Measurements from ENCODE around the gene TNFAIP8. TPM values are rescaled to one million over a fixed set of nuclear protein-coding genes. Genes with fewer than 3 reads are reported as not detected.
"Not testable (repeated sequence)": the region's sequence is repeated elsewhere in the genome, so short reads cannot be mapped to it uniquely, and the experiment has no call there.

The TNFAIP8 gene
- total and polyA plus RNA-seq, 7 experiments from 2014 or later, result 102 to 285 (median 156) TPM

GRCh38 chr5:119438587-119438917 lies 82.7 kb downstream of the TNFAIP8 start:
- ChIA-PET CTCF (interaction anchor here (0.7 to 1.1 kb wide), 2 partner anchors 332 to 387 kb away, joined by 4 read pairs; no protein-coding TSS in a partner anchor), POLR2A (interaction anchor here (1.4 to 1.6 kb wide), 2 partner anchors 13 to 368 kb away, joined by 4 read pairs; partner anchors contain the start of gene DMXL1)
- H3K4me3 ChIP-seq (ENCODE audit: low read length); H3K9me3 ChIP-seq (ENCODE audit: control insufficient read depth in 2 of 3, low read length in 3 of 3); intact Hi-C loops (cut with micrococcal nuclease); DNase-seq; H3K4me1 ChIP-seq (ENCODE audit: control insufficient read depth in 2 of 2, insufficient read depth in 2 of 2, low read length in 2 of 2); H3K36me3 Mint-ChIP-seq; H3K27me3 ChIP-seq (ENCODE audit: control insufficient read depth in 2 of 2, insufficient read depth in 2 of 2, low read length in 2 of 2); H3K36me3 ChIP-seq (ENCODE audit: control insufficient read depth in 2 of 3, insufficient read depth in 3 of 3, low read length in 3 of 3); H3K9me3 Mint-ChIP-seq; ATAC-seq: not testable (repeated sequence)
- peaks cover 0 to 25% (median 16%) of the 10 kb centered on the region in 7 donors for H3K4me1 Mint-ChIP-seq
- peak overlapping the region; percentile 49 for H3K27ac ChIP-seq (ENCODE audit: low read depth, low read length)
- peak overlapping the region in 7 of 9 donors; percentile 2 to 94 (median 78) for H3K27ac Mint-ChIP-seq
- peaks cover 7 to 39% (median 8%) of the 10 kb centered on the region in 5 donors for H3K27me3 Mint-ChIP-seq
- peak overlapping the region; percentile 10 to 93 (median 88) for H3K4me3 Mint-ChIP-seq

GRCh38 chr5:119439140-119439631 lies 83.4 kb downstream of the TNFAIP8 start:
- Histone ChIP-seq H3K27me3 (ENCODE audit: control insufficient read depth in 2 of 2, insufficient read depth in 2 of 2, low read length in 2 of 2) (no peaks in the 10 kb centered on the region), H3K27ac (ENCODE audit: low read depth, low read length) (peak overlapping the region; percentile 49), H3K9me3 (ENCODE audit: control insufficient read depth in 2 of 3, low read length in 3 of 3) (peaks cover 0 to 4% (median 0%) of the 10 kb centered on the region in 3 experiments), H3K4me3 (ENCODE audit: low read length) (peak overlapping the region; percentile 53), H3K36me3 (ENCODE audit: control insufficient read depth in 2 of 3, insufficient read depth in 3 of 3, low read length in 3 of 3) (no peaks in the 10 kb centered on the region), H3K4me1 (ENCODE audit: control insufficient read depth in 2 of 2, insufficient read depth in 2 of 2, low read length in 2 of 2) (no peaks in the 10 kb centered on the region)
- Mint-ChIP-seq H3K4me1 (peaks cover 0 to 25% (median 15%) of the 10 kb centered on the region in 7 donors), H3K36me3 (peaks cover 0 to 6% (median 3%) of the 10 kb centered on the region in 5 donors), H3K9me3 (peaks cover 0 to 8% (median 4%) of the 10 kb centered on the region in 11 donors), H3K4me3 (peak overlapping the region; percentile 62 to 93 (median 88)), H3K27ac (peak overlapping the region; percentile 11 to 94 (median 77)), H3K27me3 (peaks cover 7 to 44% (median 8%) of the 10 kb centered on the region in 5 donors)
- intact Hi-C loops (cut with micrococcal nuclease), result no loop called here
- CTCF ChIA-PET, result interaction anchor here (0.5 to 1.1 kb wide), 5 partner anchors 126 to 454 kb away, joined by 3 to 4 read pairs (median 3); partner anchors contain the start of gene DTWD2
- DNase-seq (peak in 1 of 9 donors; percentile 12), ATAC-seq (no peak)
- POLR2A ChIA-PET, result interaction anchor here (0.6 to 1.6 kb wide), 3 partner anchors 12 to 369 kb away, joined by 3 to 4 read pairs (median 4); partner anchors contain the start of gene DMXL1

- H3K36me3 ChIP-seq (ENCODE audit: control insufficient read depth in 2 of 3, insufficient read depth in 3 of 3, low read length in 3 of 3); DNase-seq; H3K27ac ChIP-seq (ENCODE audit: low read depth, low read length); H3K27me3 ChIP-seq (ENCODE audit: control insufficient read depth in 2 of 2, insufficient read depth in 2 of 2, low read length in 2 of 2); ATAC-seq; H3K4me1 ChIP-seq (ENCODE audit: control insufficient read depth in 2 of 2, insufficient read depth in 2 of 2, low read length in 2 of 2); H3K9me3 ChIP-seq (ENCODE audit: control insufficient read depth in 2 of 3, low read length in 3 of 3); H3K36me3 Mint-ChIP-seq; intact Hi-C loops (cut with micrococcal nuclease): not testable (repeated sequence)
- POLR2A ChIA-PET, result interaction anchor here (0.6 to 1.6 kb wide), 3 partner anchors 12 to 369 kb away, joined by 3 to 4 read pairs (median 4); partner anchors contain the start of gene DMXL1
- H3K27me3 Mint-ChIP-seq, result peaks cover 7 to 47% (median 8%) of the 10 kb centered on the region in 5 donors
- peak overlapping the region in 6 of 9 donors; percentile 12 to 94 (median 76) for H3K27ac Mint-ChIP-seq
- H3K4me3 Mint-ChIP-seq, result peak overlapping the region in 8 of 10 donors; percentile 84 to 93 (median 88)
- H3K9me3 Mint-ChIP-seq, result peaks cover 0 to 10% (median 4%) of the 10 kb centered on the region in 11 donors
- peak overlapping the region; percentile 53 for H3K4me3 ChIP-seq (ENCODE audit: low read length)
- peaks cover 0 to 25% (median 15%) of the 10 kb centered on the region in 7 donors for H3K4me1 Mint-ChIP-seq
- CTCF ChIA-PET, result interaction anchor here (0.5 to 0.8 kb wide), 4 partner anchors 127 to 454 kb away, joined by 3 read pairs; partner anchors contain the start of gene DTWD2
Observed at GRCh38 chr5:119439632-119440031, 83.8 kb downstream of the TNFAIP8 start.

- ATAC-seq; H3K27me3 ChIP-seq (ENCODE audit: control insufficient read depth in 2 of 2, insufficient read depth in 2 of 2, low read length in 2 of 2); H3K4me3 ChIP-seq (ENCODE audit: low read length); POLR2A ChIA-PET; H3K4me3 Mint-ChIP-seq; DNase-seq; CTCF ChIA-PET; H3K36me3 ChIP-seq (ENCODE audit: control insufficient read depth in 2 of 3, insufficient read depth in 3 of 3, low read length in 3 of 3); intact Hi-C loops (cut with micrococcal nuclease); H3K36me3 Mint-ChIP-seq; H3K9me3 Mint-ChIP-seq; H3K27ac ChIP-seq (ENCODE audit: low read depth, low read length); H3K9me3 ChIP-seq (ENCODE audit: control insufficient read depth in 2 of 3, low read length in 3 of 3); H3K4me1 ChIP-seq (ENCODE audit: control insufficient read depth in 2 of 2, insufficient read depth in 2 of 2, low read length in 2 of 2); H3K4me1 Mint-ChIP-seq; H3K27ac Mint-ChIP-seq: not testable (repeated sequence)
- H3K27me3 Mint-ChIP-seq, result peaks cover 0 to 61% (median 0%) of the 10 kb centered on the region in 5 donors
Observed at GRCh38 chr5:119444643-119445042, 88.8 kb downstream of the TNFAIP8 start.

- CTCF ChIA-PET, result no interaction called here
- intact Hi-C loops (cut with micrococcal nuclease), result no loop called here
- Histone ChIP-seq H3K4me1 (ENCODE audit: control insufficient read depth in 2 of 2, insufficient read depth in 2 of 2, low read length in 2 of 2) (no peaks in the 10 kb centered on the region), H3K9me3 (ENCODE audit: control insufficient read depth in 2 of 3, low read length in 3 of 3) (no peaks in the 10 kb centered on the region), H3K27ac (ENCODE audit: low read depth, low read length) (no peak overlapping the region), H3K4me3 (ENCODE audit: low read length) (no peak overlapping the region), H3K36me3 (ENCODE audit: control insufficient read depth in 2 of 3, insufficient read depth in 3 of 3, low read length in 3 of 3) (no peaks in the 10 kb centered on the region), H3K27me3 (ENCODE audit: control insufficient read depth in 2 of 2, insufficient read depth in 2 of 2, low read length in 2 of 2) (no peaks in the 10 kb centered on the region)
- no peak for ATAC-seq
- Mint-ChIP-seq H3K36me3 (peaks cover 0 to 6% (median 0%) of the 10 kb centered on the region in 5 donors), H3K4me1 (no peaks in the 10 kb centered on the region), H3K4me3 (no peak overlapping the region), H3K9me3 (peaks cover 0 to 10% (median 0%) of the 10 kb centered on the region in 11 donors), H3K27ac (no peak overlapping the region), H3K27me3 (peaks cover 0 to 60% (median 0%) of the 10 kb centered on the region in 5 donors)
- POLR2A ChIA-PET, result no interaction called here
- no peak for DNase-seq
Observed at GRCh38 chr5:119445544-119445943, 89.7 kb downstream of the TNFAIP8 start.

Other genes starting within 250 kb of the TNFAIP8 start
- 10 to 100 TPM; 22.5 to 77.2 (median 71.0) TPM for gene HSD17B4, start 96.5 kb downstream of the TNFAIP8 start, total RNA-seq
- gene HSD17B4, start 96.5 kb downstream of the TNFAIP8 start, polyA plus RNA-seq, result 100 to 1,000 TPM in 1 of 2 donors, 10 to 100 TPM in 1; 55.7 to 131 TPM

Measured in naive thymus-derived CD4-positive, alpha-beta T cell (primary cell).